ENCODE measurements around the gene KRT2.

KRT2 gene

DNA sequence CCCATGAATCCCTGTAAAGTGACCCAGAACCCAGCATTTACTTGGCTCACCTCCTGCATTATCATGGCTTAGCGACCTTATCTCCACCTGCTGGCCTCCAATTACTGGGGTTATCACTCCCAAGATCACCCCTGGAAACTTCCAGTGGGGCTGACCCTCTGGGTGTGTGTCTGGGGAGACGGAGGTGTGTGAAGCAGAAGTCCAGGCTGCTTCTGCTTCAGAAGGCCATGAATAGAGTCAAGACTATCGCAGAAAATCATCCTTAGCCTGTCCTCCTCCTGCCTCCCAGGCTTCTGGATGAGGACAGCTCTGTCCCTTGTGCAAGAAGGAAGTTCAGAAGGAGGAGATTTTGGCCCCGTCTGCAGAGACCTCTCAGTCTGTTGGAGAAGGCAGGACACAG lies 50.3 kb downstream of the KRT2 start:
- Histone ChIP-seq H3K4me3 (ENCODE audit: low read length) (no peak overlapping the region), H3K36me3 (ENCODE audit: control insufficient read depth, low read depth, low read length) (no peaks in the 10 kb centered on the region), H3K4me1 (ENCODE audit: control insufficient read depth, low read depth, low read length) (no peaks in the 10 kb centered on the region), H3K9me3 (ENCODE audit: control insufficient read depth, low read depth, low read length) (no peaks in the 10 kb centered on the region), H3K27me3 (ENCODE audit: control insufficient read depth, insufficient read depth, low read length) (no peaks in the 10 kb centered on the region), H3K27ac (ENCODE audit: low read length) (no peak overlapping the region), H3K9ac (ENCODE audit: low read length) (no peak overlapping the region)

DNA sequence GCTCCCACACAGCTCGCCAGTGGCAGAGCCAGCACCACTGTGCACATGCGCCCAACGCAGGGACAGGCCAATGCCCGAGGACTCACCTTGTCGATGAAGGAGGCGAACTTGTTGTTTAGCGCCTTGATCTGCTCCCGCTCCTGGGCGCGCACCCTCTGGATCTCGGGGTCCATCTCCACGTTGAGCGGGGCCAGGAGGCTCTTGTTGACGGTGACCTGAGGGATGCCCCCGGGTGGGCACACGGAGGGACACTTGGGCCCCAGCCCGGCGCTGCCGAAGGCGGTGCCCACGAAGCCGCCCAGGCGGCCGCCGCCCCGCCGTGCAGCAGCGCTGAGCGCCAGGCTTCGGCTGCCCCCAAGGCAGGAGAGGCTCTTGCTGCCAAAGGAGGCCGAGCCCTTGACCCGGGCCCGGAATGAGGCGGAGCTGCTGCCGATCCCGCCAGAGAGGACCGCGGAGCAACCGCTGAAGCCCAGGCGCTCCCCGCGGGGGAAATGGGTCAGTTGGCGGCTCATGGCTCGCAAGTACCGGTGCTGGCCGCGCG lies 51.0 kb downstream of the KRT2 start, which contains the start of gene KRT72:
Gene KRT72, minus strand, starts transcription at position 523 of the 541 bp plus-strand sequence. Its CDS starts 11 bp downstream, at position 512.
- H3K27me3 ChIP-seq (ENCODE audit: control insufficient read depth, insufficient read depth, low read length), result no peaks in the 10 kb centered on the region
- H3K4me1 ChIP-seq (ENCODE audit: control insufficient read depth, low read depth, low read length), result no peaks in the 10 kb centered on the region
- H3K4me3 ChIP-seq (ENCODE audit: low read length), result no peak within 1 kb of the TSS
- no peak within 1 kb of the TSS for H3K27ac ChIP-seq (ENCODE audit: low read length)
- H3K9ac ChIP-seq (ENCODE audit: low read length), result no peak within 1 kb of the TSS
- no peaks in the 10 kb centered on the region for H3K9me3 ChIP-seq (ENCODE audit: control insufficient read depth, low read depth, low read length)
- H3K36me3 ChIP-seq (ENCODE audit: control insufficient read depth, low read depth, low read length), result no peaks in the 10 kb centered on the region

DNA sequence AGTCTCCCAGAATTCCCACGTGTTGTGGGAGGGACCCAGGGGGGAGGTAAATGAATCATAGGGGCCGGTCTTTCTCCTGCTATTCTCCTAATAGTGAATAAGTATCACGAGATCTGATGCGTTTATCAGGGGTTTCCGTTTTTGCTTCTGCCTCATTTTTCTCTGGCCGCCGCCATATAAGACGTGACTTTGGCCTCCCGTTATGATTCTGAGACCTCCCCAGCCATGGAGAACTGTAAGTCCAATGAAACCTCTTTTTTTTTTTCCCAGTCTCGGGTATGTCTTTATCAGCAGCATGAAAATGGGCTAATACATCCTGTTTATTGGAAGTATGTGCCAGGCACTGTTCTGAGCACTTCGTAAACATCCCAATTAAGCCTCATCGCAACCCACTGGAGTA lies 51.5 kb downstream of the KRT2 start:
- no peaks in the 10 kb centered on the region for H3K36me3 ChIP-seq (ENCODE audit: control insufficient read depth, low read depth, low read length)
- H3K9me3 ChIP-seq (ENCODE audit: control insufficient read depth, low read depth, low read length), result no peaks in the 10 kb centered on the region
- no peak overlapping the region for H3K4me3 ChIP-seq (ENCODE audit: low read length)

DNA sequence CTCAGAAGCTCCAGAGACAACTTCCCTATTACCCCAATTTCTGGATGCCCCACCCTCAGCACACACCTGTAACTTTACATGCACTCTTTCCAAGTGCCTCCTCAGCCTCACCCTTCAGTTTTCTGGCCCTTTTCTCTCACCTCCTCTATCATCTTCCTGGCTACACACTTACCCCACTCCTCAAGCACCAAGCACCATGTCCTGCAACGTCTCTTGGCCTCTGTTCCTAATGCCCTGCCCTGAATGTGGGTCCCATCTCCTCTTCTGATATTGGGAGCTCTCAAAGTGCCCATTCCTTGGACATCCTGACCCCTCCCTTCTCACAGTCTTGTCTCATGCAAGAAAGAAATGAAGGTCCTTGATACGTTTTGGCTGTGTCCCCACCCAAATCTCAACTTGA lies 51.9 kb downstream of the KRT2 start:
- H3K9me3 ChIP-seq (ENCODE audit: control insufficient read depth, low read depth, low read length), result no peaks in the 10 kb centered on the region
- H3K27ac ChIP-seq (ENCODE audit: low read length), result no peak overlapping the region
- no peaks in the 10 kb centered on the region for H3K4me1 ChIP-seq (ENCODE audit: control insufficient read depth, low read depth, low read length)
- H3K36me3 ChIP-seq (ENCODE audit: control insufficient read depth, low read depth, low read length), result no peaks in the 10 kb centered on the region
- no peak overlapping the region for H3K4me3 ChIP-seq (ENCODE audit: low read length)
- no peak overlapping the region for H3K9ac ChIP-seq (ENCODE audit: low read length)
- H3K27me3 ChIP-seq (ENCODE audit: control insufficient read depth, insufficient read depth, low read length), result no peaks in the 10 kb centered on the region

More for the DNA sequence above, 51.5 kb downstream of the KRT2 start:
- no peak overlapping the region for H3K9ac ChIP-seq (ENCODE audit: low read length)
- no peaks in the 10 kb centered on the region for H3K27me3 ChIP-seq (ENCODE audit: control insufficient read depth, insufficient read depth, low read length)
- H3K27ac ChIP-seq (ENCODE audit: low read length), result no peak overlapping the region
- H3K4me1 ChIP-seq (ENCODE audit: control insufficient read depth, low read depth, low read length), result no peaks in the 10 kb centered on the region

DNA sequence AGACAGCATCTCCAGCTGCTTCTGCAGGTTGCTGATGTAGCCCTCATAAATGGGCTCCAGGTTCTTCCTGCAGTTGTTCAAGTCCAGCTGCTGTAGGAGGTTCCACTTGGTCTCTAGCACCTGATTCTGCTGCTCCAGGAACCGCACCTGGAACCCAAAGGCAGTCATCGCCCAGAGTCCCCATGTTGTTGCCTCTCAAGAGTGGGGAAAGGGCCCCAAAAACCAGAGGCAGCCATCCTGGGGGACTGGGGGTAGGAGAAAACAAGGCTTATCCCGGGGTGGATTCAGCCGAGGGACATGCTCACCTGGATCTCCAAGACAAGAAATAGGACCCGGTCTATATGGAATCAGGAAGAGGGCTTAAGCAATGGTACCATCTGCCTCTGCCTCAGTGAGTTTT lies 53.0 kb downstream of the KRT2 start:
- Histone ChIP-seq H3K4me1 (ENCODE audit: control insufficient read depth, low read depth, low read length) (no peaks in the 10 kb centered on the region), H3K27me3 (ENCODE audit: control insufficient read depth, insufficient read depth, low read length) (no peaks in the 10 kb centered on the region), H3K4me3 (ENCODE audit: low read length) (no peak overlapping the region), H3K27ac (ENCODE audit: low read length) (no peak overlapping the region), H3K9me3 (ENCODE audit: control insufficient read depth, low read depth, low read length) (no peaks in the 10 kb centered on the region), H3K36me3 (ENCODE audit: control insufficient read depth, low read depth, low read length) (no peaks in the 10 kb centered on the region), H3K9ac (ENCODE audit: low read length) (no peak overlapping the region)

Measured in iPS-18a (cell line).